Endodermal cell (in vitro differentiated cells): ENCODE measurements around the gene SMTN. TPM values are rescaled to one million over a fixed set of nuclear protein-coding genes. Genes with fewer than 3 reads are reported as not detected.
"Not testable (repeated sequence)": the region's sequence is repeated elsewhere in the genome, so short reads cannot be mapped to it uniquely, and the experiment has no call there.

ENCODE experiments used
- DNase-seq: peaks from one replicate; pipeline ENCODE4 v3.0.0-alpha.2; 2017
- H3K27ac ChIP-seq: 2 replicates; pipeline ENCODE4 v1.5.1; 2013; ENCODE audit warnings: mild to moderate bottlenecking, low read depth, low read length, moderate library complexity
- H3K27me3 ChIP-seq: 2 replicates; pipeline ENCODE4 v1.6.1; 2013; ENCODE audit warnings: mild to moderate bottlenecking, low read length, moderate library complexity; ENCODE audit not compliant: insufficient read depth, control insufficient read depth, poor library complexity, severe bottlenecking
- H3K36me3 ChIP-seq: 2 replicates; pipeline ENCODE4 v1.7.0; 2013; ENCODE audit warnings: mild to moderate bottlenecking, low read length, moderate library complexity; ENCODE audit not compliant: control insufficient read depth, insufficient read depth
- H3K4me1 ChIP-seq: one replicate; pipeline ENCODE4 v1.7.0; 2013; ENCODE audit warnings: low read length; ENCODE audit not compliant: control insufficient read depth, insufficient read depth
- H3K4me3 ChIP-seq: 2 replicates; pipeline ENCODE4 v1.5.1; 2013; ENCODE audit warnings: mild to moderate bottlenecking, low read length, moderate library complexity
- H3K9ac ChIP-seq: 2 replicates; pipeline ENCODE4 v1.6.1; 2013; ENCODE audit warnings: mild to moderate bottlenecking, low read length, moderate library complexity; ENCODE audit not compliant: poor library complexity, severe bottlenecking; ENCODE audit errors: extremely low read depth
- H3K9me3 ChIP-seq: 2 replicates; pipeline ENCODE4 v1.6.1; 2013; ENCODE audit warnings: mild to moderate bottlenecking, low read length, moderate library complexity; ENCODE audit not compliant: control insufficient read depth
- H3K27ac Mint-ChIP-seq: 2 replicates; pipeline ENCODE4 v1.8.0; 2020; ENCODE audit warnings: mixed read lengths
- H3K27me3 Mint-ChIP-seq: 2 replicates; pipeline ENCODE4 v1.8.0; 2021; ENCODE audit warnings: mild to moderate bottlenecking, mixed read lengths; ENCODE audit not compliant: insufficient read depth
- H3K36me3 Mint-ChIP-seq: 2 replicates; pipeline ENCODE4 v1.8.0; 2020; ENCODE audit warnings: low read depth, mixed read lengths
- H3K4me1 Mint-ChIP-seq: 2 replicates; pipeline ENCODE4 v1.8.0; 2020; ENCODE audit warnings: mixed read lengths
- H3K4me3 Mint-ChIP-seq: 2 replicates; pipeline ENCODE4 v1.8.0; 2020; ENCODE audit warnings: mild to moderate bottlenecking, moderate library complexity, mixed read lengths
- H3K9me3 Mint-ChIP-seq: 2 replicates; pipeline ENCODE4 v1.8.0; 2020; ENCODE audit warnings: mild to moderate bottlenecking, mixed read lengths
- WGBS, 2 experiments: methylation state at CpG; one replicate each; pipeline versions ENCODE4 v1.1.5 to v1.1.7; 2013; ENCODE audit warnings: missing lambda C conversion rate in 2 of 2, mixed read lengths in 1 of 2; ENCODE audit not compliant: insufficient coverage in 1 of 2, insufficient read length in 1 of 2; 5-methylcytosine and 5-hydroxymethylcytosine counted together
- total RNA-seq, 2 donors: library from RNA; stranded (reverse); fragmentation: NEBNext Ultra II Directional in 1 of 2; extraction: Animal tissue kit (Norgen Biotek cat#: 25700) in 1 of 2; gene quantifications; 2 replicates in 1 of 2; 3 replicates in 1 of 2; pipeline ENCODE4 v1.2.1, GENCODE V29; 2021
- TF ChIP-seq, protein P1 (sequence below): fragments of 200-600 bp; sonication (generic); conservative IDR thresholded peaks from 2 replicates; pipeline ENCODE4 v1.5.0; 2021; ENCODE audit warnings: antibody characterized with exemption, mild to moderate bottlenecking

SMTN gene
- total RNA-seq, 2 donors from 2014 or later: 23.6 to 35.8 TPM

GRCh38 chr22:31064369-31064768 is 16.7 kb upstream of the SMTN start:
- no peak overlapping the region for H3K27ac ChIP-seq
- H3K27me3 ChIP-seq: no peaks in the 10 kb centered on the region
- no peaks in the 10 kb centered on the region for H3K36me3 ChIP-seq
- H3K27me3 Mint-ChIP-seq: no peaks in the 10 kb centered on the region
- no peaks in the 10 kb centered on the region for H3K9me3 Mint-ChIP-seq
- no peak overlapping the region for H3K27ac Mint-ChIP-seq
- H3K36me3 Mint-ChIP-seq: no peaks in the 10 kb centered on the region
- peaks cover 11% of the 10 kb centered on the region for H3K4me1 Mint-ChIP-seq
- no peaks in the 10 kb centered on the region for H3K4me1 ChIP-seq
- no peak for DNase-seq
- H3K4me3 ChIP-seq: no peak overlapping the region
- no peak overlapping the region for H3K9ac ChIP-seq
- no peak overlapping the region for H3K4me3 Mint-ChIP-seq
- TF ChIP-seq, protein P1, sequence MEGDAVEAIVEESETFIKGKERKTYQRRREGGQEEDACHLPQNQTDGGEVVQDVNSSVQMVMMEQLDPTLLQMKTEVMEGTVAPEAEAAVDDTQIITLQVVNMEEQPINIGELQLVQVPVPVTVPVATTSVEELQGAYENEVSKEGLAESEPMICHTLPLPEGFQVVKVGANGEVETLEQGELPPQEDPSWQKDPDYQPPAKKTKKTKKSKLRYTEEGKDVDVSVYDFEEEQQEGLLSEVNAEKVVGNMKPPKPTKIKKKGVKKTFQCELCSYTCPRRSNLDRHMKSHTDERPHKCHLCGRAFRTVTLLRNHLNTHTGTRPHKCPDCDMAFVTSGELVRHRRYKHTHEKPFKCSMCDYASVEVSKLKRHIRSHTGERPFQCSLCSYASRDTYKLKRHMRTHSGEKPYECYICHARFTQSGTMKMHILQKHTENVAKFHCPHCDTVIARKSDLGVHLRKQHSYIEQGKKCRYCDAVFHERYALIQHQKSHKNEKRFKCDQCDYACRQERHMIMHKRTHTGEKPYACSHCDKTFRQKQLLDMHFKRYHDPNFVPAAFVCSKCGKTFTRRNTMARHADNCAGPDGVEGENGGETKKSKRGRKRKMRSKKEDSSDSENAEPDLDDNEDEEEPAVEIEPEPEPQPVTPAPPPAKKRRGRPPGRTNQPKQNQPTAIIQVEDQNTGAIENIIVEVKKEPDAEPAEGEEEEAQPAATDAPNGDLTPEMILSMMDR: no peak
- no peaks in the 10 kb centered on the region for H3K9me3 ChIP-seq
- WGBS, 2 experiments: 87 to 100% methylated on average over 1 to 6 of the region's 6 CpGs

GRCh38 chr22:31068970-31069369 is 12.1 kb upstream of the SMTN start:
- no peaks in the 10 kb centered on the region for H3K36me3 ChIP-seq

GRCh38 chr22:31069691-31070314 is 11.3 kb upstream of the SMTN start:
- 94 to 98% methylated on average over 6 of the region's 6 CpGs for WGBS, 2 experiments
- H3K27me3 ChIP-seq, H3K9me3 ChIP-seq, H3K27me3 Mint-ChIP-seq, H3K4me1 ChIP-seq, H3K9ac ChIP-seq, H3K4me3 Mint-ChIP-seq, H3K9me3 Mint-ChIP-seq, H3K27ac ChIP-seq, H3K36me3 Mint-ChIP-seq, H3K36me3 ChIP-seq, H3K4me3 ChIP-seq, H3K27ac Mint-ChIP-seq, DNase-seq: not testable (repeated sequence)
- H3K4me1 Mint-ChIP-seq: peaks cover 13% of the 10 kb centered on the region

More at GRCh38 chr22:31068970-31069369, 12.1 kb upstream of the SMTN start:
- H3K9ac ChIP-seq: no peak overlapping the region
- Mint-ChIP-seq H3K27me3 (peaks cover 8% of the 10 kb centered on the region), H3K36me3 (no peaks in the 10 kb centered on the region), H3K4me1 (peaks cover 13% of the 10 kb centered on the region), H3K9me3 (no peaks in the 10 kb centered on the region), H3K27ac (no peak overlapping the region), H3K4me3 (no peak overlapping the region)
- DNase-seq: no peak
- H3K27me3 ChIP-seq: no peaks in the 10 kb centered on the region
- no peak overlapping the region for H3K4me3 ChIP-seq
- TF ChIP-seq, protein P1: no peak
- H3K4me1 ChIP-seq: no peaks in the 10 kb centered on the region
- no peak overlapping the region for H3K27ac ChIP-seq
- WGBS, 2 experiments: 67 to 87% methylated on average over 5 to 11 of the region's 11 CpGs
- H3K9me3 ChIP-seq: no peaks in the 10 kb centered on the region

DNA sequence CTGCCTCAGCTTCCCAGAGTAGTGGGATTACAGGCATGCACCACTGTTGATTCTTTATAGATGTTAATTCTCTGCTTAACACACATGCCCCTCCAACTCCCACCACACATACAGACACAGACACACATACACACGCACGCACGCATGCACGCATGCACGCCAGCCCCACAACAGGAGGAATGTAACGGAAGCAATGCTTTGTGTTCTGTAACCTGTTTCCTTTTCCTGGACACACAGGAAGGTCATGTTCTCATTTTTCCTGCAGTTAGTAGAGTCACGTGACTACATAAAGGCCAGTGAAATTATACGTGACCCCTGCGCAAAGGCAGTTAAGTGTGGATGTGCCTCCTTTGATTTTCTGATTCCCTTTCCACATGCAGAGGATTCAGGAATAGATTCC is 8.0 kb upstream of the SMTN start:
- H3K27ac Mint-ChIP-seq, H3K4me3 ChIP-seq, H3K9me3 ChIP-seq, DNase-seq, H3K4me1 ChIP-seq, H3K27me3 ChIP-seq, H3K36me3 ChIP-seq, H3K27me3 Mint-ChIP-seq, H3K9ac ChIP-seq, H3K27ac ChIP-seq, H3K36me3 Mint-ChIP-seq, H3K4me3 Mint-ChIP-seq, H3K9me3 Mint-ChIP-seq: not testable (repeated sequence)
- peaks cover 13% of the 10 kb centered on the region for H3K4me1 Mint-ChIP-seq
- WGBS, 2 experiments: 89 to 93% methylated on average over 3 to 9 of the region's 9 CpGs

DNA sequence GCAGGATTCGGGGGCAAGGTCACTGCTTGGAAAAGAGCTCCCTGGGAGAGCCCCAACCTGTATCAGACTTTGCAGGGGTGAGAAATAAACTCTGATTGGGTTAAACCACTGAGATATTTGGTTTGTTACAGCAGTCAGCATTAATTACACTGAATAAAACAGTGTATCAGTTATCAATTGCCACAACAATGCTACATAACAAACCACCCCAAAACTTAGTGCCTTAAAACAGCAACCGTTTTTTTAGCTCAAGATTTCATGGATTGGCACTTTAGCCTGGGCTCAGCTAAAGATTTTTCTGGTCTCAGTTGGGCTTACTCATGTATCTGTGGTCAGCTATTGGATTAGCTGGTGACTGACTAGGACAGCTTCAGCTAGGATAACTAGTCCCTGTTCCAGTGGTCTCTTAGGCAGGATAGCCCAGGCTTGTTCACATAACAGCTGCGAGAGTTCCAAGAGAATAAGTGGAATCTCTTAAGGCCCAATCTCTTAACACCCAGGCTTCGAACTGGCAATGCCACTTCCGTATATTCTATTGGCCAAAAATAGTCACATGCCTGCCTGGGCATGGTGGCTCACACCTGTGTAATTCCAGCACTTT is 7.5 kb upstream of the SMTN start:
- H3K36me3 Mint-ChIP-seq, H3K9ac ChIP-seq, H3K9me3 Mint-ChIP-seq, H3K4me3 Mint-ChIP-seq, H3K9me3 ChIP-seq, H3K27ac Mint-ChIP-seq, DNase-seq, H3K36me3 ChIP-seq, H3K4me1 Mint-ChIP-seq, H3K4me1 ChIP-seq, H3K27me3 Mint-ChIP-seq, H3K4me3 ChIP-seq, H3K27ac ChIP-seq, H3K27me3 ChIP-seq: not testable (repeated sequence)
- WGBS, 2 experiments: 96 to 100% methylated on average over 3 to 5 of the region's 5 CpGs
